HG02943 (cell line): ENCODE results near the gene GPR61.

Experiments
- ATAC-seq: cut with Tn5 transposase; IDR thresholded peaks from one replicate; pipeline ENCODE4 v1.9.1; 2021; ENCODE audit warnings: mild to moderate bottlenecking, low read depth, moderate library complexity; ENCODE audit not compliant: unreplicated experiment

Gene GPR61

GRCh38 chr1:109564194-109564878 is 24.7 kb downstream of the GPR61 start:
- no peak for ATAC-seq

GRCh38 chr1:109565241-109565640 is 25.6 kb downstream of the GPR61 start:
- no peak for ATAC-seq

- no peak for ATAC-seq
Observed at GRCh38 chr1:109566982-109567381, 27.3 kb downstream of the GPR61 start.

GRCh38 chr1:109567877-109568672 is 28.4 kb downstream of the GPR61 start:
- ATAC-seq = no peak

GRCh38 chr1:109569323-109569722 is 29.7 kb downstream of the GPR61 start:
- ATAC-seq = no peak

- ATAC-seq = no peak
Observed at GRCh38 chr1:109570414-109570813, 30.7 kb downstream of the GPR61 start.

GRCh38 chr1:109573785-109574184 is 34.1 kb downstream of the GPR61 start:
- no peak for ATAC-seq

GRCh38 chr1:109578947-109579443 is 39.3 kb downstream of the GPR61 start:
- ATAC-seq = no peak

GRCh38 chr1:109579491-109579890 is 39.8 kb downstream of the GPR61 start:
- no peak for ATAC-seq

- no peak for ATAC-seq
Observed at GRCh38 chr1:109582021-109582420, 42.3 kb downstream of the GPR61 start.

- ATAC-seq = no peak
Observed at GRCh38 chr1:109584766-109585165, 45.1 kb downstream of the GPR61 start.

- ATAC-seq = no peak
Observed at GRCh38 chr1:109586055-109586454, 46.4 kb downstream of the GPR61 start.

GRCh38 chr1:109589177-109589576 is 49.5 kb downstream of the GPR61 start:
- no peak for ATAC-seq

GRCh38 chr1:109589679-109590078 is 50.0 kb downstream of the GPR61 start:
- no peak for ATAC-seq

GRCh38 chr1:109592916-109593315 is 53.2 kb downstream of the GPR61 start:
- ATAC-seq = no peak

GRCh38 chr1:109595531-109595930 is 55.9 kb downstream of the GPR61 start:
- ATAC-seq = no peak
